ENCODE data around the gene KIAA0319L.

DNA sequence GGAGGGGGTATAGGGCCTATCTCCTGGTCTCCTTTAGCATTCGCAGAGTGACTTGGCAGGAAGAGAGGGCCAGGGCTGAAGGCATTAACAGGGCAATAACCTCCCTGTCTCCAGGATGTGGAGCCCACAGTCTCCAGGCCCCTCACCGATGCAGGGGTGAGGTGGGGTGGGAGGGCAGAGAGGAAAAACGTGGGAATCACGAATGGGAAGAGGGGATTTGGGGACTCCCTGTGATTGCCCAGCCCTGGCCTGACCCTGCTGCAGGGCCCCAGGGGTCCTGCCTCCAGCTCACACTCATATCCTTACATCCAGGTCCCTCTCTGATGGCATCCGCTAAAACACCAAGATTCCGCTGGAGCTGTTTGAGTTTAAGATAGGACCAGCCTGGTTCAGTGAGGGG, 30.5 kb upstream of the KIAA0319L start:
- TF ChIP-seq JUN (CRISPR knock-in tag; IDR thresholded peaks at IDR 0.05): no peak
- TF ChIP-seq, protein P1, sequence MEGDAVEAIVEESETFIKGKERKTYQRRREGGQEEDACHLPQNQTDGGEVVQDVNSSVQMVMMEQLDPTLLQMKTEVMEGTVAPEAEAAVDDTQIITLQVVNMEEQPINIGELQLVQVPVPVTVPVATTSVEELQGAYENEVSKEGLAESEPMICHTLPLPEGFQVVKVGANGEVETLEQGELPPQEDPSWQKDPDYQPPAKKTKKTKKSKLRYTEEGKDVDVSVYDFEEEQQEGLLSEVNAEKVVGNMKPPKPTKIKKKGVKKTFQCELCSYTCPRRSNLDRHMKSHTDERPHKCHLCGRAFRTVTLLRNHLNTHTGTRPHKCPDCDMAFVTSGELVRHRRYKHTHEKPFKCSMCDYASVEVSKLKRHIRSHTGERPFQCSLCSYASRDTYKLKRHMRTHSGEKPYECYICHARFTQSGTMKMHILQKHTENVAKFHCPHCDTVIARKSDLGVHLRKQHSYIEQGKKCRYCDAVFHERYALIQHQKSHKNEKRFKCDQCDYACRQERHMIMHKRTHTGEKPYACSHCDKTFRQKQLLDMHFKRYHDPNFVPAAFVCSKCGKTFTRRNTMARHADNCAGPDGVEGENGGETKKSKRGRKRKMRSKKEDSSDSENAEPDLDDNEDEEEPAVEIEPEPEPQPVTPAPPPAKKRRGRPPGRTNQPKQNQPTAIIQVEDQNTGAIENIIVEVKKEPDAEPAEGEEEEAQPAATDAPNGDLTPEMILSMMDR (IDR thresholded peaks at IDR 0.05): no peak
- TF ChIP-seq, protein P2, sequence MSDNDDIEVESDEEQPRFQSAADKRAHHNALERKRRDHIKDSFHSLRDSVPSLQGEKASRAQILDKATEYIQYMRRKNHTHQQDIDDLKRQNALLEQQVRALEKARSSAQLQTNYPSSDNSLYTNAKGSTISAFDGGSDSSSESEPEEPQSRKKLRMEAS (CRISPR knock-in tag; IDR thresholded peaks at IDR 0.05): no peak
- no peak for TF ChIP-seq SMAD4 (CRISPR knock-in tag; IDR thresholded peaks at IDR 0.05)
- no peak for TF ChIP-seq FOXP1 (CRISPR knock-in tag; IDR thresholded peaks at IDR 0.05; ENCODE audit: borderline replicate concordance)
- TF ChIP-seq MXD4 (CRISPR knock-in tag; IDR thresholded peaks at IDR 0.05; ENCODE audit: borderline replicate concordance): no peak
- TF ChIP-seq ESRRA (CRISPR knock-in tag; IDR thresholded peaks at IDR 0.05; ENCODE audit: borderline replicate concordance): no peak
- TF ChIP-seq CREM (CRISPR knock-in tag; IDR thresholded peaks at IDR 0.05): no peak
- TF ChIP-seq, protein P3, sequence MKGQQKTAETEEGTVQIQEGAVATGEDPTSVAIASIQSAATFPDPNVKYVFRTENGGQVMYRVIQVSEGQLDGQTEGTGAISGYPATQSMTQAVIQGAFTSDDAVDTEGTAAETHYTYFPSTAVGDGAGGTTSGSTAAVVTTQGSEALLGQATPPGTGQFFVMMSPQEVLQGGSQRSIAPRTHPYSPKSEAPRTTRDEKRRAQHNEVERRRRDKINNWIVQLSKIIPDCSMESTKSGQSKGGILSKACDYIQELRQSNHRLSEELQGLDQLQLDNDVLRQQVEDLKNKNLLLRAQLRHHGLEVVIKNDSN (CRISPR knock-in tag; IDR thresholded peaks at IDR 0.05): no peak
- TF ChIP-seq ZNF138 (CRISPR knock-in tag; conservative IDR thresholded peaks at IDR 0.05): no peak
- TF ChIP-seq, protein P4, sequence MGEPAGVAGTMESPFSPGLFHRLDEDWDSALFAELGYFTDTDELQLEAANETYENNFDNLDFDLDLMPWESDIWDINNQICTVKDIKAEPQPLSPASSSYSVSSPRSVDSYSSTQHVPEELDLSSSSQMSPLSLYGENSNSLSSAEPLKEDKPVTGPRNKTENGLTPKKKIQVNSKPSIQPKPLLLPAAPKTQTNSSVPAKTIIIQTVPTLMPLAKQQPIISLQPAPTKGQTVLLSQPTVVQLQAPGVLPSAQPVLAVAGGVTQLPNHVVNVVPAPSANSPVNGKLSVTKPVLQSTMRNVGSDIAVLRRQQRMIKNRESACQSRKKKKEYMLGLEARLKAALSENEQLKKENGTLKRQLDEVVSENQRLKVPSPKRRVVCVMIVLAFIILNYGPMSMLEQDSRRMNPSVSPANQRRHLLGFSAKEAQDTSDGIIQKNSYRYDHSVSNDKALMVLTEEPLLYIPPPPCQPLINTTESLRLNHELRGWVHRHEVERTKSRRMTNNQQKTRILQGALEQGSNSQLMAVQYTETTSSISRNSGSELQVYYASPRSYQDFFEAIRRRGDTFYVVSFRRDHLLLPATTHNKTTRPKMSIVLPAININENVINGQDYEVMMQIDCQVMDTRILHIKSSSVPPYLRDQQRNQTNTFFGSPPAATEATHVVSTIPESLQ (CRISPR knock-in tag; IDR thresholded peaks at IDR 0.05): no peak
